ENCODE results near the gene CERT1.

Gene CERT1

DNA sequence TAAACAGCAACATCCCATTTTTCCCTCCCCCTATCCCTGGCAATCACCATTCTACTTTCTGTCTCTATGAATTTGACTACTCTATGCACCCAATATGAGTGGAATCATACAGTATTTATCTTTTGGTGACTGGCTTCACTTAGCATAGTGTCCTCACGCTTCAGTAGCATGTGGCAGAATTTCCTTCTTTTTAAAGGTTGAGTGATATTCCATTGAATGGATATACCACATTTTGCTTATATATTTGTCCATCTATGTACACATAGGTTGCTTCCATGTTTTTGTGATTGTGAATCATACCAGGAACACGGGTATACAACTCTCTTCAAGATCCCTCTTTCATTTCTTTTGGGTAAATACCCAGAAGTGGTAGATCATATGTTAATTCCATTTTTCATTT, 69.9 kb downstream of the CERT1 start:
- no peaks in the 10 kb centered on the region for H3K36me3 ChIP-seq (ENCODE audit: insufficient read depth, low read length)
- no peaks in the 10 kb centered on the region for H3K4me1 ChIP-seq (ENCODE audit: insufficient read depth, low read length, severe bottlenecking)
- H3K9me2 ChIP-seq (ENCODE audit: low read depth, low read length), result no peaks in the 10 kb centered on the region
- no peak overlapping the region for H3K9ac ChIP-seq (ENCODE audit: low read length)
- no peak overlapping the region for H2AFZ ChIP-seq (ENCODE audit: low read length)
- H3K4me2 ChIP-seq (ENCODE audit: low read length), result no peak overlapping the region
- no peaks in the 10 kb centered on the region for H3K27me3 ChIP-seq (ENCODE audit: insufficient read depth, low read length)
- H3F3A ChIP-seq (ENCODE audit: insufficient read depth, low read length), result no peaks in the 10 kb centered on the region
- H3K4me3 ChIP-seq (ENCODE audit: low read depth, low read length, poor library complexity, severe bottlenecking), result no peak overlapping the region
- no peaks in the 10 kb centered on the region for H4K20me1 ChIP-seq (ENCODE audit: insufficient read depth, low read length)
- TF ChIP-seq, protein P1, sequence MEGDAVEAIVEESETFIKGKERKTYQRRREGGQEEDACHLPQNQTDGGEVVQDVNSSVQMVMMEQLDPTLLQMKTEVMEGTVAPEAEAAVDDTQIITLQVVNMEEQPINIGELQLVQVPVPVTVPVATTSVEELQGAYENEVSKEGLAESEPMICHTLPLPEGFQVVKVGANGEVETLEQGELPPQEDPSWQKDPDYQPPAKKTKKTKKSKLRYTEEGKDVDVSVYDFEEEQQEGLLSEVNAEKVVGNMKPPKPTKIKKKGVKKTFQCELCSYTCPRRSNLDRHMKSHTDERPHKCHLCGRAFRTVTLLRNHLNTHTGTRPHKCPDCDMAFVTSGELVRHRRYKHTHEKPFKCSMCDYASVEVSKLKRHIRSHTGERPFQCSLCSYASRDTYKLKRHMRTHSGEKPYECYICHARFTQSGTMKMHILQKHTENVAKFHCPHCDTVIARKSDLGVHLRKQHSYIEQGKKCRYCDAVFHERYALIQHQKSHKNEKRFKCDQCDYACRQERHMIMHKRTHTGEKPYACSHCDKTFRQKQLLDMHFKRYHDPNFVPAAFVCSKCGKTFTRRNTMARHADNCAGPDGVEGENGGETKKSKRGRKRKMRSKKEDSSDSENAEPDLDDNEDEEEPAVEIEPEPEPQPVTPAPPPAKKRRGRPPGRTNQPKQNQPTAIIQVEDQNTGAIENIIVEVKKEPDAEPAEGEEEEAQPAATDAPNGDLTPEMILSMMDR (IDR thresholded peaks at IDR 0.05; ENCODE audit: low read length), result no peak
- TF ChIP-seq EZH2 (IDR thresholded peaks at IDR 0.05; ENCODE audit: borderline replicate concordance, low read length), result no peak
- H3K9me3 ChIP-seq (ENCODE audit: low read length), result peaks cover 7% of the 10 kb centered on the region
- no peaks in the 10 kb centered on the region for H3K79me2 ChIP-seq (ENCODE audit: insufficient read depth, low read length)
- no peak overlapping the region for H3K27ac ChIP-seq (ENCODE audit: low read depth, low read length, poor library complexity, severe bottlenecking)

GRCh38 chr5:75439276-75439675, 72.2 kb downstream of the CERT1 start:
- H3K4me2 ChIP-seq (ENCODE audit: low read length), result no peak overlapping the region
- no peaks in the 10 kb centered on the region for H4K20me1 ChIP-seq (ENCODE audit: insufficient read depth, low read length)
- H3K9ac ChIP-seq (ENCODE audit: low read length), result no peak overlapping the region
- no peaks in the 10 kb centered on the region for H3F3A ChIP-seq (ENCODE audit: insufficient read depth, low read length)
- no peaks in the 10 kb centered on the region for H3K9me2 ChIP-seq (ENCODE audit: low read depth, low read length)
- H2AFZ ChIP-seq (ENCODE audit: low read length), result no peak overlapping the region
- TF ChIP-seq, protein P1 (IDR thresholded peaks at IDR 0.05; ENCODE audit: low read length), result no peak
- TF ChIP-seq EZH2 (IDR thresholded peaks at IDR 0.05; ENCODE audit: borderline replicate concordance, low read length), result no peak
- no peaks in the 10 kb centered on the region for H3K4me1 ChIP-seq (ENCODE audit: insufficient read depth, low read length, severe bottlenecking)
- no peaks in the 10 kb centered on the region for H3K36me3 ChIP-seq (ENCODE audit: insufficient read depth, low read length)
- H3K79me2 ChIP-seq (ENCODE audit: insufficient read depth, low read length), result no peaks in the 10 kb centered on the region
- no peak overlapping the region for H3K27ac ChIP-seq (ENCODE audit: low read depth, low read length, poor library complexity, severe bottlenecking)
- no peaks in the 10 kb centered on the region; the same call in 1 of the 2 replicates for H3K9me3 ChIP-seq (ENCODE audit: low read length)
- no peak overlapping the region for H3K4me3 ChIP-seq (ENCODE audit: low read depth, low read length, poor library complexity, severe bottlenecking)
- no peaks in the 10 kb centered on the region for H3K27me3 ChIP-seq (ENCODE audit: insufficient read depth, low read length)

GRCh38 chr5:75438722-75439121, 72.7 kb downstream of the CERT1 start:
- Histone ChIP-seq H3F3A (ENCODE audit: insufficient read depth, low read length) (no peaks in the 10 kb centered on the region), H3K27me3 (ENCODE audit: insufficient read depth, low read length) (no peaks in the 10 kb centered on the region), H4K20me1 (ENCODE audit: insufficient read depth, low read length) (no peaks in the 10 kb centered on the region), H3K36me3 (ENCODE audit: insufficient read depth, low read length) (no peaks in the 10 kb centered on the region), H3K27ac (ENCODE audit: low read depth, low read length, poor library complexity, severe bottlenecking) (no peak overlapping the region), H2AFZ (ENCODE audit: low read length) (no peak overlapping the region), H3K4me2 (ENCODE audit: low read length) (no peak overlapping the region), H3K79me2 (ENCODE audit: insufficient read depth, low read length) (no peaks in the 10 kb centered on the region), H3K4me1 (ENCODE audit: insufficient read depth, low read length, severe bottlenecking) (no peaks in the 10 kb centered on the region), H3K9me2 (ENCODE audit: low read depth, low read length) (no peaks in the 10 kb centered on the region), H3K9ac (ENCODE audit: low read length) (no peak overlapping the region), H3K4me3 (ENCODE audit: low read depth, low read length, poor library complexity, severe bottlenecking) (no peak overlapping the region), H3K9me3 (ENCODE audit: low read length) (no peaks in the 10 kb centered on the region; the same call in 1 of the 2 replicates)
- TF ChIP-seq EZH2 (IDR thresholded peaks at IDR 0.05; ENCODE audit: borderline replicate concordance, low read length), result no peak
- TF ChIP-seq, protein P1 (IDR thresholded peaks at IDR 0.05; ENCODE audit: low read length), result no peak

Measured in OCI-LY1 (cell line).